Activated T-cell treated with anti-CD3 and anti-CD28 coated beads for 1 hour (primary cell): Measurements from ENCODE around the gene PRDM13.
"Not testable (repeated sequence)": the region's sequence is repeated elsewhere in the genome, so short reads cannot be mapped to it uniquely, and the experiment has no call there.

Experiments
- DNase-seq: peaks from one replicate; pipeline ENCODE4 v3.0.0-alpha.2; 2020; ENCODE audit warnings: low read depth

PRDM13 gene

GRCh38 chr6:99603421-99604165, 3.0 kb upstream of the PRDM13 start:
- DNase-seq: no peak

- no peak for DNase-seq
Measured at GRCh38 chr6:99604166-99605073, 2.2 kb upstream of the PRDM13 start.

- DNase-seq: no peak
Measured at GRCh38 chr6:99605074-99605734, 1.4 kb upstream of the PRDM13 start.

GRCh38 chr6:99605911-99606655, 550 bp upstream of the PRDM13 start:
- no peak for DNase-seq

- no peak for DNase-seq
Measured at GRCh38 chr6:99607416-99608036, 893 bp downstream of the PRDM13 start.

GRCh38 chr6:99608059-99608885, 1.6 kb downstream of the PRDM13 start:
- no peak for DNase-seq

- DNase-seq: no peak
Measured at GRCh38 chr6:99608886-99609482, 2.4 kb downstream of the PRDM13 start.

- no peak for DNase-seq
Measured at GRCh38 chr6:99609905-99610489, 3.4 kb downstream of the PRDM13 start.

GRCh38 chr6:99611148-99611547, 4.5 kb downstream of the PRDM13 start:
- no peak for DNase-seq

GRCh38 chr6:99612551-99613408, 6.1 kb downstream of the PRDM13 start:
- DNase-seq: no peak

GRCh38 chr6:99613409-99613704, 6.7 kb downstream of the PRDM13 start:
- no peak for DNase-seq

- no peak for DNase-seq
Measured at GRCh38 chr6:99613705-99614429, 7.2 kb downstream of the PRDM13 start.

GRCh38 chr6:99614430-99615186, 8.0 kb downstream of the PRDM13 start:
- no peak for DNase-seq

GRCh38 chr6:99617131-99617530, 10.5 kb downstream of the PRDM13 start:
- no peak for DNase-seq

- no peak for DNase-seq
Measured at GRCh38 chr6:99618649-99619408, 12.2 kb downstream of the PRDM13 start.

GRCh38 chr6:99619409-99619762, 12.8 kb downstream of the PRDM13 start:
- no peak for DNase-seq

- not testable (repeated sequence) for DNase-seq
Measured at GRCh38 chr6:99622044-99622443, 15.4 kb downstream of the PRDM13 start.
